ENCODE measurements around the gene NCBP2.

The NCBP2 gene

DNA sequence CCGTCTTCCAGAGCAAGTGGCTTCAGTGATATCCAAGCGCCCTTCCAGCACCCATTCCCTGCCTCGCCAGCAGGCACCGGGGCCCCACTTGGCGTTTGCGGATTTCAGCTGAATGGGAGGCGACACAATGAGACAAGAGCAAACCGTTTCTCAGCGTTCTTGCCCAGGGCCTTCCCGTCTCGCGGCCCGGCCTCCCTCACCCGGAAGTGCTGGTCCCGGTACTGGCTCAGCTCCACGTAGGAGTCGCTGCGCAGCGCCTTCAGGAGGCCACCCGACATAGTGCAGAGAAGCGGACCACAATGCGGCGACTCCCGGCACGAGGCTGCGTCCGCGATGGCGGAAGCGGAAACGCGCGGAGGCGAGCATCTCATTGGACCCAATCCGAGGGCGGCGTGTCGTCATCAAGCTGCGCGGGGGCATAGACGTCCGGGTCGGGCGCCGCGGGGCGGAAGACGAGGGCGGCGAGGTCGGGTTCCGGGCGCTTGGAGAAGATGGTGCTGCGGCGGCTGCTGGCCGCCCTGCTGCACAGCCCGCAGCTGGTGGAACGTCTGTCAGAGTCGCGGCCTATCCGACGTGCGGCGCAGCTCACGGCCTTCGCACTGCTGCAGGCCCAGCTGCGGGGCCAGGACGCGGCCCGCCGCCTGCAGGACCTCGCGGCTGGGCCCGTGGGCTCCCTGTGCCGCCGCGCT is at the start of gene NCBP2:
Gene NCBP2, minus strand, starts transcription at position 303 of the 689 bp plus-strand sequence. Its CDS starts 25 bp downstream, at position 278.
- no peaks in the 10 kb centered on the region for H3K27me3 Mint-ChIP-seq (ENCODE audit: low read depth)

DNA sequence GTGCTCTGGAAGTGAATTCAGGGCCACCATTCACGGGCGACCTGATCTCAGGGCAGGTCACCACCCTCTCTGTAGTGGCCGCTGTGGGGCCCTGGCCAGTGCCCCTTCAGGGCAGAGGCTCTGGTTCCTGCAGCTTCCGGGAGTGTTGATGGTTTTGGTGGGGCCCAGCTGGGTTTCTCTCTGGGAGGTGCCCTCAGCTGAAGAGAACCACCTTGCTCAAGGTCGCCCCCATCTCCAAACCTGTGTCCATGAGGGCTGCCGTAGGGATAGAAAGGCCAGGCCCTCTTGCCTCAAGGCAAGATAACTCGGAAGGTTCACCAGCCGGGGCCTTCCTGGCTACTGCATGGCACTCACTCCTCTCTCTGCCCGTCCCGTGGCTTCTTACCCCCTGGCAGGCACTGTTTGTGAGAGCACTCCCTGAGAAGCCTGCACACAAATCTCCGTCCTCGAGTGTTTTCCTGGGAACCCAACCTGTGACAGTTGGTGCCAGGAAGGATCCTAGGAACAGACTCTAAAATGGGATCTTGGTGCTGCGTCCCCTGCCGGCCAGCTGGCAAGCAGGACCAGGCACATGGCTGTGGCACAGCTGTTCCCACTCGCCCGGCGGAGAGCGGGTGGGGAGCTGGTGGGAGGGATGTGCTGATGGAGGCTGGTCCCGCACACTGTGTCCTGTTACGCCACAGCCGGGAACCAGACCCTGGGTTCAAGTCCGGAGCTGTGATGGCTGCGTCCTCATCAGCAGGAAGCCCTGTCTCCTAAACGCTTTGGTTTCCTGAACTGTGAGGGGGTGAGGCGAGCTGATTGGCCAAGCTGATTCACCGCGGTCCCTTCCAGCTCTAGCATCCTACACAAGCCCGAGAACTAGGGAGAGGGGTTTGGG is 49.5 kb upstream of the NCBP2 start:
- H3K27ac Mint-ChIP-seq: no peak overlapping the region
- no peak overlapping the region for H3K4me3 Mint-ChIP-seq
- no peaks in the 10 kb centered on the region for H3K9me3 Mint-ChIP-seq
- no peaks in the 10 kb centered on the region for H3K27me3 Mint-ChIP-seq (ENCODE audit: low read depth)
- H3K36me3 Mint-ChIP-seq (ENCODE audit: low read depth): no peaks in the 10 kb centered on the region
- no peaks in the 10 kb centered on the region for H3K4me1 Mint-ChIP-seq (ENCODE audit: low read depth)

More for the DNA sequence above, at the start of gene NCBP2:
- H3K4me1 Mint-ChIP-seq (ENCODE audit: low read depth): peaks cover 45% of the 10 kb centered on the region
- peaks cover 27% of the 10 kb centered on the region for H3K36me3 Mint-ChIP-seq (ENCODE audit: low read depth)
- H3K4me3 Mint-ChIP-seq: peak within 1 kb of the TSS; percentile 96
- H3K9me3 Mint-ChIP-seq: no peaks in the 10 kb centered on the region
- peak within 1 kb of the TSS; percentile 98 for H3K27ac Mint-ChIP-seq

DNA sequence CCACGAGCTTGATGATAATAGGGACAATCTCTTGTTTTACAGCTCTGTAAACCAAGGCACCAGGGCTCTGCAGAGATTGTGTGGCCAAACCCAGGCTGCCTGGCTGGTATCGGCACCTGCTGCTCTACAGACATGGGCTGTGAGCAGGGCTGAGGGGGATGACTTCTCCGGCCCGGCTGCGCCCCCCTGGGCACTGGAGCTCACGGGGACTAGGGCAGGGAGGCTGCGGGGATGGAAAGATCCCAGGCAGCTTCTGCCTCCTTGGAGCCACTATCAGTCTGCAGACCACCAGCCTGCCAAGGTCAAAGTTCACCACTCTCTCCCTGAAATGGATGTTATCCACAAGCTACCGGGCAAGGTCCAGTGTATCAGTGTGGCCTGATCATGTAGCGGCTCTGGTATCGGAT is 48.3 kb upstream of the NCBP2 start:
- Mint-ChIP-seq H3K9me3 (no peaks in the 10 kb centered on the region), H3K27me3 (ENCODE audit: low read depth) (no peaks in the 10 kb centered on the region), H3K27ac (no peak overlapping the region), H3K4me3 (no peak overlapping the region), H3K4me1 (ENCODE audit: low read depth) (no peaks in the 10 kb centered on the region), H3K36me3 (ENCODE audit: low read depth) (no peaks in the 10 kb centered on the region)

DNA sequence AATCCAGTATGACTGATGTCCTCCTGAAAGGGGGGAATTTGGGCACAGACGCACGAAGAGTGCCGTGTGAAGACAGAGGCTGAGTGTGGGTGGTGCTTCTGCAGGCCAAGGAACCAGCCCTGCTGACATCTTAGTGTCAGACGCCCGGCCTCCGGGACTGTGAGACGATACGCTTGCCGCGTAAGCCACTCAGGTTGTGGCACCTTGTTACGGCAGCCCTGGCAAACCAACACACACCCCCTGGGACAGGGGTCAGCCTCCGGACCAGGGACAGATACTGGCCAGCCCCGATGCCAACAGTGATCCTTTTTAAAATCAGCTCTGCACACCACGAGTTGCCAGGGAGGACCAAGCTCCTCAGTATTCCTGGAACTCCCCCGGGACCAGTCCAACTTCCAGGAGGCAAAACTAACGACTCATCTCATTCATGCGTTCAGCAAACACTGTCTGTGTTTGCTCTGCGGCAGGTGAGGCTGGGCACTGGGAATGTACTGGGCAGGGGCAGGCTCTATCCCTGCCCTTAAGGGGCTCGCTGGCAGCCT is 47.5 kb upstream of the NCBP2 start:
- H3K27me3 Mint-ChIP-seq (ENCODE audit: low read depth): no peaks in the 10 kb centered on the region
- no peaks in the 10 kb centered on the region for H3K9me3 Mint-ChIP-seq
- H3K4me3 Mint-ChIP-seq: no peak overlapping the region
- H3K4me1 Mint-ChIP-seq (ENCODE audit: low read depth): no peaks in the 10 kb centered on the region
- no peak overlapping the region for H3K27ac Mint-ChIP-seq
- H3K36me3 Mint-ChIP-seq (ENCODE audit: low read depth): no peaks in the 10 kb centered on the region

DNA sequence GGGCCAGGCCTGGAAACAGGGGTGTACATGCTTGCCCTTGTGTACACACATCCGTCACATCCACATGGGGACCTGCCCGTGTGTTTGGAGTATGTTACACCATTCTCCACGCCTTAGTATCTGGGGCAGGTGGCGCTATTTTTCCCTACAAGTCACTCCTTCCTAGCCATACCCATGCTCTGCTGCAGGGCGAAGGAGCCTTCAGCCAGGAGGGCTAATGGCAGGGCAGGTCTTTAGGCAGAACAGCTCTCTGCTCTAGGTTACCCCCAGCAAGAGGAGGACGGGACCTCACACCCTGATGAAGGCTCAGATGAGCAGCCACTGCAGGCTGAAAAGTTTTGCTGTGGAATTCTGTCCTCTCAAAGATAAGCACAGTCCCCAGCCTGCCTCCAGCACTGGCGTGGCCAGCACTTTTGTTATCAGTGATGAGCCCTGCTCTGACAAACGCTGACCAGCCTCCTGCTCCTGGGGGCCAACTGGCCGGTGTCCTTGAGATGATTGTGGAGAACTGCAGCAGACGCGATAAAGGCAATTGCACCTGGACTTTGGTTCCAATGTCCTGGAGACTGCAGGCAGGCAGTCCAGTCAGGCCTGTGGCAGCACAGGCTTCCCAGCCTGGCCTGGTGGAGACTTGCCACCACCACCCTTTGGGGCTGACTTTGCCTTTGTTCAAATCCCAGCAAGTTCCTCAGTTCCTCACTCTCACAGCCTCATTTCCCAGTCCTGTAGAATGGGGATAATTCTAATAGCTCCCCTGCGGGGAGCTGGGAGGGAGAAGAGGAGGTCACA is 46.1 kb upstream of the NCBP2 start:
- Mint-ChIP-seq H3K27ac (no peak overlapping the region), H3K4me3 (no peak overlapping the region), H3K27me3 (ENCODE audit: low read depth) (peaks cover 7% of the 10 kb centered on the region), H3K36me3 (ENCODE audit: low read depth) (no peaks in the 10 kb centered on the region), H3K4me1 (ENCODE audit: low read depth) (no peaks in the 10 kb centered on the region), H3K9me3 (peaks cover 6% of the 10 kb centered on the region)

DNA sequence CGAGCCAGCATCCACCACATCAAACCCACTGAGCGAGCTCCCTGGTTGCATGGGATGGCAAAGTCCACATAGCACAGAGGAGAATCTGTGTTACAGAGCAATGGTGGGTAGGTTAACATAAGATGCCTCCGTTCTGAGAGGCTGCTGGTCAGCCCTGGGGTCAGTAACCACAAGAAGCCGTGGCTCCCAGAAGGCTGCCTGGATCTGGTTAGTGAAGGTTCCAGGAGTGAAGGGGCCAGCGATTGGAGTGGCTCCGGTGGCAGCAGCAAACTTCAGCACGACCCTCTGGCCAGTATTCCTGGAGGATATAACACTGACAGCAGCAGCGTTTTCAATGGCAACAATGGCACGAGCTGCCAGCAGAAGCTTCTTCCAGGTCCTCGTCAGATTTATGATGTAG is 44.7 kb upstream of the NCBP2 start:
- Mint-ChIP-seq H3K36me3 (ENCODE audit: low read depth) (no peaks in the 10 kb centered on the region), H3K27me3 (ENCODE audit: low read depth) (peaks cover 12% of the 10 kb centered on the region), H3K27ac (no peak overlapping the region), H3K9me3 (peaks cover 11% of the 10 kb centered on the region), H3K4me1 (ENCODE audit: low read depth) (no peaks in the 10 kb centered on the region), H3K4me3 (no peak overlapping the region)

DNA sequence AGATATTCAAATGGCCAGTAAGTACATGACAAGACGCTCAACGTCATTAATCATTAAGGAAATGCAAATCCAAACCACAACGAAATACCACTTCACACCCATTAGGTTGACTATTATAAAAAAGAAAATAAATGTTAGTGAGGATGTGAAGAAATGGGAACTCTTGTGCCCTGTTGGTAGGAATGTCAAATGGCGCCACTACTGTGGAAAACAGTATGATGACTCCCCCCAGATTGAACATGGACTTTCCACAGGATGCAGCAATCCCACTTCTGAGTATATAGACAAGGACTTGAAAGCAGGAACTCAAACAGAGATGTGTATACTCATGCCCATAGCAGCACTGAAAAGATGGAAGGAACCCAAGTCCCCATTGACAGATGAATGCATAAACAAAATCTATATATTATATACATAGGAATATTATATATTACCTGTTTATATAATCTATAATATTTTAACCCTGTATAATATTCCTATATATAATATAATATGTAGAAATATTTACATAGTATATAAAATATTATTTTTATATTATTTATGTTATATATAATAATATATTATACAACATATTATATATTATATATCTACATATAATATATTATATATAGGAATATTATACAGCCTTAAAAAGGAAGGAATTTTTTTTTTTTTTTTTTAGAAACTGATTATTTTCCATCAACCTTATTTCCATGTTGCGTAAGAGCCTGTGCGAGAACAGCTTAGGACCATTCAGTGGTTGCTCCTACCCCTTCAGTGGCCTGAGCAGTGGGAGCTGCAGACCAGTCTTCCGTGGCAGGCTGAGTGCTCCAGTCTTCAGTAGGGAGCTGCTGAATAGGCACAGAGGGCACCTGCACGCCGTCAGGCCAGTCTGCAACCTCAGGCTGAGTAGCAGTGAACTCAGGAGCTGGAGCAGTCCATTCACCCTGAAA is 43.9 kb upstream of the NCBP2 start:
- H3K27ac Mint-ChIP-seq: no peak overlapping the region
- H3K4me1 Mint-ChIP-seq (ENCODE audit: low read depth): no peaks in the 10 kb centered on the region
- H3K4me3 Mint-ChIP-seq: no peak overlapping the region
- H3K9me3 Mint-ChIP-seq: peaks cover 13% of the 10 kb centered on the region
- no peaks in the 10 kb centered on the region for H3K36me3 Mint-ChIP-seq (ENCODE audit: low read depth)
- H3K27me3 Mint-ChIP-seq (ENCODE audit: low read depth): peaks cover 16% of the 10 kb centered on the region

DNA sequence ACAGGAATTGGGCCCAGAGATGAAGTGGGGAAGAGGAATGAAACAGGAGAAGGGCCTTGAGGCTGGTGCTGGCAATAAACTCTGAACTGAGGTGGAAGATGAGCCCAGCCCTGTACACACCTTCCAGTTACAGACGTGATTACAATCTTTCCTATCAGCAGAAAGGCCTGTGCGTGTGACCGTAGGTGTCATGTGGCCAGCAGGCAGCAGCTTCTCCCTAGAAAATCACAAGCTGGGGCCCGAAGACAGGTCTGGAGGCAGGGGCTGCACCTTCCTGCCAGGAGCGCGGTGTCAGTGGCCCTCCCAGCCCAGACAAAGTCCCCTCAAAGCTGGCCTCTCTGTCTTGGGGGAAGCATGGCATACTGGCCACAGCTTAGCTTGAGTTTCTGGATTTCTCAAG is 43.0 kb upstream of the NCBP2 start:
- no peak overlapping the region for H3K27ac Mint-ChIP-seq
- H3K9me3 Mint-ChIP-seq: peaks cover 13% of the 10 kb centered on the region
- H3K4me1 Mint-ChIP-seq (ENCODE audit: low read depth): no peaks in the 10 kb centered on the region
- H3K36me3 Mint-ChIP-seq (ENCODE audit: low read depth): no peaks in the 10 kb centered on the region
- peaks cover 16% of the 10 kb centered on the region for H3K27me3 Mint-ChIP-seq (ENCODE audit: low read depth)
- no peak overlapping the region for H3K4me3 Mint-ChIP-seq

DNA sequence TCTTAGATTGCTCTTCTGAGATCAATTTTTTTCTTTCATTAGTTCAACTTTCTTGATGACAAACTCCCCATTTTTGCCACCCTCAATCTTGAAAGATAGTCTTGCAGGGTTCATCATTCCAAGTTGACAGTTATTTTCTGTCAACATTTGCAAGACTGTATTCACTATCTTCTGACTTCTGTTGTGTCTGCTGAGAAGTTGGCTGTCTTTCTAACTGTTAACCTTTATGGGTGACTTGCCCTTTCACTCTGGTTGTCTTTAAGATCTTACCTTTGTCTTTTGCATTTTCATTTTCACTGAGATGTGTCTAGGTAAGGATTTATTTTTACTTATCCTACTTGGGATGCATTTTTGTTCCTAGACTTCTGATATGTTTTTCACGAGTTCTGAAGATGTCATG is 40.9 kb upstream of the NCBP2 start:
- no peak overlapping the region for H3K27ac Mint-ChIP-seq
- H3K36me3 Mint-ChIP-seq (ENCODE audit: low read depth): no peaks in the 10 kb centered on the region
- H3K27me3 Mint-ChIP-seq (ENCODE audit: low read depth): peaks cover 16% of the 10 kb centered on the region
- H3K4me1 Mint-ChIP-seq (ENCODE audit: low read depth): peaks cover 7% of the 10 kb centered on the region
- H3K4me3 Mint-ChIP-seq: no peak overlapping the region
- H3K9me3 Mint-ChIP-seq: peaks cover 13% of the 10 kb centered on the region

DNA sequence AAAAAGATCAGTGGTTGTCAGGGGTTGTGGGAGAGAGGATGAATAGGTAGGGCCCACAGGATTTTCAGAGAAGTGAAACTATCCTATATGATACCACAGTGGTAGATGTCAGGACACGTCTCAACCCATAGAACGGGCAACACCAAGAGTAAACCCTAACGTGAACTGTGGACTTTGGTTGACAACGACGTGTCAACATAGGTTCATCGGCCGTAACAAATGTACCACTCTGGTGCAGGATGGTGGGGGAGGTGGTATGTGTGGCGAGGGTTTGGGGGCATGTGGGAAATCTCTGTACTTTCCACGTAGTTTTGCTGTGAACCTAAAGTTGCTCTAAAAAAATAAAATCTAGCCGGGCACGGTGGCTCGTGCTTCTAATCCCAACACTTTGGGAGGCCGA is 39.3 kb upstream of the NCBP2 start:
- Mint-ChIP-seq H3K4me1 (ENCODE audit: low read depth) (peaks cover 7% of the 10 kb centered on the region), H3K4me3 (no peak overlapping the region), H3K36me3 (ENCODE audit: low read depth) (no peaks in the 10 kb centered on the region), H3K27me3 (ENCODE audit: low read depth) (peaks cover 16% of the 10 kb centered on the region), H3K27ac (no peak overlapping the region), H3K9me3 (peaks cover 13% of the 10 kb centered on the region)

DNA sequence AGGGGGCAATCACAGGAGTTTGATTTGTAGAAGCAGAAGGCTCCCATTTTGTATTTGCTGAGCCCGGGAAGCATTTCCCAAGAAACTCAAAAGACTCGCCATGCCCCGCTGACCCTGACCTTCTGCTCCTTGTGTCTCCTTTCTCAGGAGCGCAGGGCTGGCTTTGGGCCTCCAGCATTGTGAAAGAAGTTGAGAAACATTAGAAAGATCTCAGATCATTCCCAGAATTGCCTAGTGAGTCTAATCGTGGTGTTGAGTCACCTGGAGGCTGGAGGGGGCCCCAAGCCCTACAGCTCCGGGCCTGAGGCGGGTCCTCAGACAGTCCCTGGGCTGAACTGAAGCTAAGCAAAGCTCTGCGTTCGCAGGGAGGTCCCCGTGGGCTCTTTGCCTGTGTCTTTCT is 37.2 kb upstream of the NCBP2 start:
- H3K4me3 Mint-ChIP-seq: no peak overlapping the region
- H3K27me3 Mint-ChIP-seq (ENCODE audit: low read depth): peaks cover 16% of the 10 kb centered on the region
- no peak overlapping the region for H3K27ac Mint-ChIP-seq
- H3K9me3 Mint-ChIP-seq: peaks cover 13% of the 10 kb centered on the region
- no peaks in the 10 kb centered on the region for H3K36me3 Mint-ChIP-seq (ENCODE audit: low read depth)
- H3K4me1 Mint-ChIP-seq (ENCODE audit: low read depth): peaks cover 7% of the 10 kb centered on the region

DNA sequence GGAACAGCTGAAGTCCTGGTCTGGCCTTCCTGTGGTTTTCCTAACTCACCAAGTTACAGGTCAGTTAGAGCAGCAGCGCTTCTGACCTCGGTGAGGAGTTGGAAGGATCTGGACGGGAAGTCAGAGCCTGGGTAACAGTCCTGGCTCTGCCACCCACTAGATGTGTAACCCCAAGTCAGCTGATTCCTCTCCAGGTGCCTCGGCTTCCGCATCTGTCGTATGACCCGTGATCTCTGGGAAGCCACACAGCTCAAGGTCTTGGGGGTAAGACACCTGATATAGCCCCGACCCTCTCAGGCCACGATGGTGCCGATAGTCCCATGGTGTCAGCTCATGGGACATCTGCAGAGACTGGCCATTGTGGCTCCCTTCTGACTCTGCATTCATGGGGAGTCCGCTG is 34.6 kb upstream of the NCBP2 start:
- H3K4me3 Mint-ChIP-seq: no peak overlapping the region
- peaks cover 4% of the 10 kb centered on the region for H3K27me3 Mint-ChIP-seq (ENCODE audit: low read depth)
- no peak overlapping the region for H3K27ac Mint-ChIP-seq
- peaks cover 7% of the 10 kb centered on the region for H3K4me1 Mint-ChIP-seq (ENCODE audit: low read depth)
- H3K9me3 Mint-ChIP-seq: peaks cover 3% of the 10 kb centered on the region
- no peaks in the 10 kb centered on the region for H3K36me3 Mint-ChIP-seq (ENCODE audit: low read depth)

DNA sequence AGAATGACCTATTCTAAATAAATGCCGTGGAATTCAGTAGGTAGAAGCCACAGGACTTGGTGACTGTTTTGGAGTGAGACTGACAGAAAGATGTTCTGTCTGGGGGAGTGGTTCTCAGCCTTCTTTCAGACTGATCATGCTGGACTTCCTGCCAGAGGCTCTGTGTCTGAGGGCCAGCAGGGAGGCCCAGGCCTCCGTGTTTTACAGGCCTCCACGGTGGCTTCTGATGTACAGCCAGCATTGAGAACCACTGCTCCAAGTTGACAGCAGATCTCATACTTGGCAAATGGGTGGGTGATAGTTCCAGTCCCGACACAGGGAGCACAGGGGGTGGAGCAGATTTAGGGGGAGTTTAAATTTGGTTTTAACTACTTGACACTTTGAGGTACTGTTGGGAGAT is 33.0 kb upstream of the NCBP2 start:
- Mint-ChIP-seq H3K27ac (no peak overlapping the region), H3K4me1 (ENCODE audit: low read depth) (peaks cover 9% of the 10 kb centered on the region)

More for the DNA sequence above, 33.0 kb upstream of the NCBP2 start:
- H3K4me3 Mint-ChIP-seq: no peak overlapping the region
- H3K9me3 Mint-ChIP-seq: no peaks in the 10 kb centered on the region
- no peaks in the 10 kb centered on the region for H3K36me3 Mint-ChIP-seq (ENCODE audit: low read depth)
- H3K27me3 Mint-ChIP-seq (ENCODE audit: low read depth): peaks cover 10% of the 10 kb centered on the region

Measured in T-helper 1 cell treated with Interleukin-12 subunit alpha and Interleukin-12 subunit beta and Interleukin-4 antibody, amounts not matched to agents 30 μg/mL and 1 μg/mL, for 36 hours (primary cell).